Cardiac muscle cell (in vitro differentiated cells and primary cell): Measurements from ENCODE around the gene TMEM163. TPM values are rescaled to one million over a fixed set of nuclear protein-coding genes. Genes with fewer than 3 reads are reported as not detected.

ENCODE experiments used
- DNase-seq, 2 donors: peaks; one replicate each; pipeline versions ENCODE4 v3.0.0 to v3.0.0-alpha.2; 2010 to 2017; ENCODE audit warnings: low read depth in 1 of 2, low spot score in 1 of 2
- H3K27ac ChIP-seq: fragments of 200-600 bp; sonication (generic); 2 replicates; pipeline ENCODE4 v1.5.1; 2016
- H3K27me3 ChIP-seq: fragments of 200-600 bp; sonication (generic); 2 replicates; pipeline ENCODE4 v1.6.0; 2016; ENCODE audit warnings: control low read depth
- H3K36me3 ChIP-seq: fragments of 200-600 bp; sonication (generic); 2 replicates; pipeline ENCODE4 v1.5.1; 2016; ENCODE audit warnings: control low read depth
- H3K4me1 ChIP-seq: fragments of 200-600 bp; sonication (generic); 2 replicates; pipeline ENCODE4 v1.8.1; 2017; ENCODE audit warnings: low read depth, mild to moderate bottlenecking, mixed run types
- H3K4me3 ChIP-seq: fragments of 200-600 bp; sonication (generic); 2 replicates; pipeline ENCODE4 v1.5.1; 2016; ENCODE audit warnings: mild to moderate bottlenecking
- H3K9me3 ChIP-seq: fragments of 200-600 bp; sonication (generic); 2 replicates; pipeline ENCODE4 v1.5.1; 2017; ENCODE audit warnings: low read depth, mild to moderate bottlenecking, control low read depth
- polyA plus RNA-seq: library from polyadenylated mRNA; unstranded; fragments of >200 nt; fragmentation: Nextera tagmentation; extraction: Ambion mirVana; gene quantifications from 2 replicates; pipeline ENCODE4 v1.2.1, GENCODE V29; 2016
- total RNA-seq: library from RNA; depleted of rRNA; stranded (reverse); fragments of >200 nt; gene quantifications from 2 replicates; pipeline ENCODE4 v1.2.3, GENCODE V29; 2016
- TF ChIP-seq, protein P1 (sequence below): IDR thresholded peaks from 2 replicates; pipeline ENCODE4 v1.5.1; 2012; ENCODE audit warnings: low read depth, mild to moderate bottlenecking, low read length

The TMEM163 gene
- total and polyA plus RNA-seq, 2 experiments from 2014 or later = 45.8 to 58.1 TPM

DNA sequence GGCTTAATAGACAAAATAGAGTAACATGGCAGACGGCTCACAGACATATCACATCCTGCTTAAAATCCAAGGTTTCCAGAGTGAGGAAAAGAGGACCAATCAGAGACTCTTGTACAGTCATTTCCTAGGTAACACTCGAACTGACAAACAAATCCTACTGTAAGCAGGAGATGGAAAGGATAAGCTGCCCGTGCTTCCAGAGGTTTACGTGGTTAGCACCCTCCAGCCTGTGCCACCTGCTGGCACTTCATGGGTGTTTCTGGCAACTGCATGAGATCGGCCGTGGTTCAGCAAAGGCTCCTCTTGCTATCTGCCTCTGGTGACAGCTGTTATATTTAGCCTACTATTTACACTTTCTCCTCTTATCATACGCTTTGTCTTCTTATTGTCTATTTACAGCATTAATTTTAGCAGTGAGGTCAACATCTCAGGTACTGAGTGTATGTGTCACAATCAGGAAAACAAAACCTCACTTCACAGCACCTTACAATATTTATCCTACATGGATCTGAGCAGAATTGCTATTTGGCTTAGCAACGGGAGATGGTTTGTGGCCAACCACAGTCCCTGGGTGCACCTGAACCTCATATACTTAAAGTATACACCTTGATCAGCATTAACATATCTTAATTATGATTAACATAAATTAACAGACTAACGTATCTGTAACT is 226.9 kb downstream of the TMEM163 start:
- Histone ChIP-seq H3K36me3 (no peaks in the 10 kb centered on the region), H3K4me3 (no peak overlapping the region), H3K27ac (peak overlapping the region; percentile 30), H3K4me1 (peaks cover 35% of the 10 kb centered on the region), H3K27me3 (no peaks in the 10 kb centered on the region), H3K9me3 (no peaks in the 10 kb centered on the region)
- TF ChIP-seq, protein P1, sequence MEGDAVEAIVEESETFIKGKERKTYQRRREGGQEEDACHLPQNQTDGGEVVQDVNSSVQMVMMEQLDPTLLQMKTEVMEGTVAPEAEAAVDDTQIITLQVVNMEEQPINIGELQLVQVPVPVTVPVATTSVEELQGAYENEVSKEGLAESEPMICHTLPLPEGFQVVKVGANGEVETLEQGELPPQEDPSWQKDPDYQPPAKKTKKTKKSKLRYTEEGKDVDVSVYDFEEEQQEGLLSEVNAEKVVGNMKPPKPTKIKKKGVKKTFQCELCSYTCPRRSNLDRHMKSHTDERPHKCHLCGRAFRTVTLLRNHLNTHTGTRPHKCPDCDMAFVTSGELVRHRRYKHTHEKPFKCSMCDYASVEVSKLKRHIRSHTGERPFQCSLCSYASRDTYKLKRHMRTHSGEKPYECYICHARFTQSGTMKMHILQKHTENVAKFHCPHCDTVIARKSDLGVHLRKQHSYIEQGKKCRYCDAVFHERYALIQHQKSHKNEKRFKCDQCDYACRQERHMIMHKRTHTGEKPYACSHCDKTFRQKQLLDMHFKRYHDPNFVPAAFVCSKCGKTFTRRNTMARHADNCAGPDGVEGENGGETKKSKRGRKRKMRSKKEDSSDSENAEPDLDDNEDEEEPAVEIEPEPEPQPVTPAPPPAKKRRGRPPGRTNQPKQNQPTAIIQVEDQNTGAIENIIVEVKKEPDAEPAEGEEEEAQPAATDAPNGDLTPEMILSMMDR = no peak
- peak in 1 of 2 donors; percentile 23 for DNase-seq

DNA sequence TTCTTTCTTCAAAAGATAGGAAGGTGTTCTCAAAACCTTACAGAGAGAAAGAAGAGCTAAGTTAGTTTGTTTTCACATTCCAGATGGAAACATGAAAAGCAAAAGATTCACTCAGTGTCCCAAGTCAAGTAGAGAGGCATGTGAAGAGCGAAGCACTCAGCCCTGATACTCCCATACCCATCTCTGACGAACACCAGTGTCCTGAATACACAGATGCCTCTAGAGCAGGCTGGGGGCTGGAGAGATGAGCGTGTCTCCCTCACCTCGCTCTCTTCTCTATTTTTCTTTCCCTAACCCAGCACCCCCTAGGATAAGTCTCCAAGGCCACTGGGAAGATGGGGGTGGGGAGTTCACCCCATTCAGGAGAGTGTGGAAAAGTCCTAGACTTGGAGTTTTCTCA is 227.8 kb downstream of the TMEM163 start:
- Histone ChIP-seq H3K27me3 (no peaks in the 10 kb centered on the region), H3K27ac (peak overlapping the region; percentile 44), H3K9me3 (no peaks in the 10 kb centered on the region), H3K4me3 (no peak overlapping the region), H3K4me1 (peaks cover 35% of the 10 kb centered on the region), H3K36me3 (no peaks in the 10 kb centered on the region)
- TF ChIP-seq, protein P1 = no peak
- no peak for DNase-seq

DNA sequence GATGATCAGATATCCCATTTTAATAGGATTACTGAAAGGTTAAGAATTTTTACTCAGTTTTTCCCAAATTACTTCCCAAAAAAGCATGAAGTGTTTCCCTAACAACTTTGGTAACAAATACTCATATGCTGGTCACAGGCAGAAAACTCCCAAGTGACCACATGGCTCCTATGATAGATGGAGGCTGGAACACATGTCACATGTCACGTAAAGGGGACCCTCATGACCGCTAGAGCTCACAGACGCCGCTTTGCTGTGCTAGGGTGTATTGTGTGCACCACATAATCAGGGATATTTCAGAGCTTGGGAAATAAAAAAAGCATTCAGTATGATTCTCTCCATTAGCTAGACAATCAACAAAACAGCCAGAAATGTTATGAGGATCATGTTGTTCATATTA is 228.2 kb downstream of the TMEM163 start:
- H3K4me3 ChIP-seq = no peak overlapping the region
- H3K27me3 ChIP-seq = no peaks in the 10 kb centered on the region
- no peaks in the 10 kb centered on the region for H3K9me3 ChIP-seq
- TF ChIP-seq, protein P1 = no peak
- peaks cover 35% of the 10 kb centered on the region for H3K4me1 ChIP-seq
- peak overlapping the region; percentile 44 for H3K27ac ChIP-seq
- DNase-seq = no peak
- no peaks in the 10 kb centered on the region for H3K36me3 ChIP-seq

DNA sequence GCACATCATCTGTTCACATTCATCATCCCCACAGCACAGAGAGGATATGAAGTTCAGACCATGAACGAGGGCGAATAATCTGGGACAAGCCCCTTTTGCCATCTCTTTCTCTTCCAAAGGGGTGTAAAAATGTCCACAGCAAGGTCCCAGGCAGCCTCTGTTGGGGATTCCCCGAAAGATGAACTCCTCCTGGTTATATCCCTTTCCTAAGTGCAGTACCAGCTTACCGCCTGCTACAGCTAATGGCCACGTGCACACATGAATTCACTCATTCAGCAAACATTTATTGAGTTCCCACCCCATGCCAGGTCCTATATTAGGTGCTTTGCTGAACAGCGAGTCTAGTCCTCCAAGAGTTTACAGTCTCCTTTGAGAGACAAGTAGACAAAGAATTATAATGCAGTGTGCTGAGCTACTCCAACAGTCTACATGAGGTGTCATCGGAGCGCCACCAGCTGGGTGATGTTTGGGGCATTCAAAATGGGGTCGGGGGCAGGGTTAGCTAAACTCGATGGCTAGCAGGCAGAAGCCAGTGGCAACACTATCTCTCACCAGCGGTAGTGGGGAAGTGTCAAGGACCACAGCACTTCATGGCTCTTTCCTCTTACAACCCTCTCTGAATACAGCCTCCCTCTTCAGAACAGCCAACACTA is 228.9 kb downstream of the TMEM163 start:
- TF ChIP-seq, protein P1 = no peak
- Histone ChIP-seq H3K4me1 (peaks cover 33% of the 10 kb centered on the region), H3K36me3 (no peaks in the 10 kb centered on the region), H3K4me3 (no peak overlapping the region), H3K27ac (no peak overlapping the region), H3K9me3 (no peaks in the 10 kb centered on the region), H3K27me3 (no peaks in the 10 kb centered on the region)
- DNase-seq = peak in 1 of 2 donors; percentile 9

DNA sequence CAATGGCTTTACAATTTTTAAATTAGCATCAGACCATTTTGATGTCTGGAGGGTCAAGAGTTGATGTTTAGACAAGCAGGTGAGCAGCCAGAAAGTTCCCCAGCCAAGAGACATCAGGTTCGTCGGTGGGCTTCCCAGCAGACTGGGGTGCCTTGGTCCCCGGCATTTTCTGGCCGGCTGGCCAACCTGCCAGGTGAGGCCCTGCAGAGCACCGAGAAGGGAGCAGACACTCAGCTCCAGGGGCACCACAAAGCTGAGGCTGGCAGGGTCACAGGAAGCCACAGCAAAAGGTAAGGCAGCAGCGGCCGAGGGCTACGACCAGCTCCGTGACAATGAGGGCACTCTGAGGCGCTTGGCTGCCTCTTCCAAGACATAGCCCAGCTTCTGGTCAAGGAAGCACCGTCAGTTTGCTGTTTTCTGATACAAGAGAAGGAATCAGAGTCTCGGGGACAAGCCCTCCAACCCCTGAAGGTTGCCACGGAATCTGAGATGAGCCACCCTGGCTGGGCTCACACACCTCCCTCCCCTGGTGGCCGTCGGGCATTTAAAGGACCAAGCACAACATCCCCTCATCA is 235.9 kb downstream of the TMEM163 start:
- TF ChIP-seq, protein P1 = no peak
- no peak overlapping the region for H3K27ac ChIP-seq
- no peaks in the 10 kb centered on the region for H3K27me3 ChIP-seq
- no peaks in the 10 kb centered on the region for H3K4me1 ChIP-seq
- H3K4me3 ChIP-seq = no peak overlapping the region
- no peak for DNase-seq
- H3K36me3 ChIP-seq = no peaks in the 10 kb centered on the region
- no peaks in the 10 kb centered on the region for H3K9me3 ChIP-seq
